PC-9 (cell line): Measurements from ENCODE around the gene PRKCA. TPM values are rescaled to one million over a fixed set of nuclear protein-coding genes. Genes with fewer than 3 reads are reported as not detected.

ENCODE experiments used
- BruUV-seq: library from RNA; stranded (reverse); fragments of 400-500 nt; replicated peaks from 2 replicates; lab custom pipeline; 2021; lab: Mats Ljungman, UMichigan
- CTCF ChIA-PET: fragments of 300-600 bp; sonication (Branson Sonifier 250); formaldehyde crosslinking; loops from one replicate; lab custom pipeline; 2022; ENCODE audit warnings: antibody characterized with exemption; lab: Charles Lee
- POLR2A ChIA-PET: fragments of 300-600 bp; sonication (Branson Sonifier 250); formaldehyde crosslinking; loops from one replicate; lab custom pipeline; 2022; ENCODE audit warnings: antibody characterized with exemption; ENCODE audit not compliant: unreplicated experiment; lab: Charles Lee
- DNase-seq, 2 experiments: peaks; one replicate each; pipeline versions ENCODE4 v3.0.0 to v3.0.0-alpha.2; 2015 to 2022; ENCODE audit warnings: mixed read lengths in 1 of 2
- H2AFZ ChIP-seq: fragments of 200-600 bp; sonication (generic); 2 replicates; pipeline ENCODE4 v1.8.1; 2017; ENCODE audit warnings: antibody characterized with exemption
- H3F3A ChIP-seq: fragments of 200-600 bp; sonication (generic); 2 replicates; pipeline ENCODE4 v1.8.1; 2017; ENCODE audit warnings: antibody characterized with exemption, mild to moderate bottlenecking, low read depth; ENCODE audit not compliant: insufficient read depth
- H3K27ac ChIP-seq: fragments of 200-600 bp; sonication (generic); 2 replicates; pipeline ENCODE4 v1.6.1; 2016; ENCODE audit warnings: mixed run types
- H3K27me3 ChIP-seq: fragments of 200-600 bp; sonication (generic); 2 replicates; pipeline ENCODE4 v1.6.1; 2016; ENCODE audit warnings: low read depth, mixed run types; ENCODE audit not compliant: insufficient read depth
- H3K36me3 ChIP-seq: fragments of 200-600 bp; sonication (generic); 2 replicates; pipeline ENCODE4 v1.6.1; 2016; ENCODE audit warnings: low read depth, mixed run types
- H3K4me1 ChIP-seq: fragments of 200-600 bp; sonication (generic); replicated peaks from 2 replicates; pipeline ENCODE4 v1.6.1; 2016; ENCODE audit warnings: mixed run types; ENCODE audit not compliant: insufficient read depth
- H3K4me2 ChIP-seq: fragments of 200-600 bp; sonication (generic); 2 replicates; pipeline ENCODE4 v1.6.1; 2017; ENCODE audit warnings: mixed run types
- H3K4me3 ChIP-seq: fragments of 200-600 bp; sonication (generic); 2 replicates; pipeline ENCODE4 v1.6.1; 2016; ENCODE audit warnings: mixed run types
- H3K79me2 ChIP-seq: fragments of 200-600 bp; sonication (generic); 2 replicates; pipeline ENCODE4 v1.6.1; 2017; ENCODE audit warnings: low read depth, mixed run types
- H3K9me2 ChIP-seq: fragments of 200-600 bp; sonication (generic); 2 replicates; pipeline ENCODE4 v1.8.1; 2017; ENCODE audit warnings: mild to moderate bottlenecking; ENCODE audit not compliant: insufficient read depth
- H3K9me3 ChIP-seq: fragments of 200-600 bp; sonication (generic); 2 replicates; pipeline ENCODE4 v1.8.1; 2016; ENCODE audit warnings: low read depth; ENCODE audit not compliant: insufficient read depth
- H4K20me1 ChIP-seq: fragments of 200-600 bp; sonication (generic); 2 replicates; pipeline ENCODE4 v1.8.1; 2017; ENCODE audit not compliant: insufficient read depth
- CTCF ChIP-seq: fragments of 200-600 bp; sonication (generic); conservative IDR thresholded peaks from 2 replicates; pipeline ENCODE4 v1.6.1; 2017; ENCODE audit warnings: mixed run types, antibody characterized with exemption, mild to moderate bottlenecking, moderate library complexity
- EZH2 ChIP-seq: fragments of 200-600 bp; sonication (generic); IDR thresholded peaks from 2 replicates; pipeline ENCODE4 v1.8.0; 2017; ENCODE audit warnings: antibody characterized with exemption, low read depth
- intact Hi-C: fragments of 100-400 bp; cut with micrococcal nuclease; formaldehyde crosslinking; loops from one replicate; pipeline ENCODE4 v1.10.0; 2022; ENCODE audit not compliant: unreplicated experiment
- total RNA-seq: library from RNA; stranded (reverse); gene quantifications from 2 replicates; pipeline ENCODE4 v1.2.3, GENCODE V29; 2021

PRKCA gene
- total RNA-seq, 1 experiment from 2014 or later, result 23.1 TPM

- ChIA-PET CTCF (no interaction called here), POLR2A (no interaction called here)
- peaks cover 78% of the 10 kb centered on the region for H3K27me3 ChIP-seq
- intact Hi-C loops, result no loop called here
- H3K9me2 ChIP-seq, result no peaks in the 10 kb centered on the region
- H3K9me3 ChIP-seq, result no peaks in the 10 kb centered on the region
- H3K36me3 ChIP-seq, result no peaks in the 10 kb centered on the region
- H3K4me2 ChIP-seq, result no peak overlapping the region
- H2AFZ ChIP-seq, result no peak overlapping the region
- no peak overlapping the region for H3K27ac ChIP-seq
- no peaks in the 10 kb centered on the region for H3F3A ChIP-seq
- no peaks in the 10 kb centered on the region for H3K4me1 ChIP-seq
- H4K20me1 ChIP-seq, result no peaks in the 10 kb centered on the region
- BruUV-seq, result no TSS peak
- no peak for DNase-seq
- H3K4me3 ChIP-seq, result no peak overlapping the region
- TF ChIP-seq EZH2, result no peak
- TF ChIP-seq CTCF, result no peak
- no peaks in the 10 kb centered on the region for H3K79me2 ChIP-seq
Observed at GRCh38 chr17:66826856-66827255, 524.4 kb downstream of the PRKCA start.

GRCh38 chr17:66829386-66829864 lies 527.0 kb downstream of the PRKCA start:
- H3K27me3 ChIP-seq, result peaks cover 75% of the 10 kb centered on the region
- H3K9me2 ChIP-seq, result no peaks in the 10 kb centered on the region
- H2AFZ ChIP-seq, result no peak overlapping the region
- no peak for TF ChIP-seq CTCF
- TF ChIP-seq EZH2, result no peak
- H3K4me1 ChIP-seq, result no peaks in the 10 kb centered on the region
- BruUV-seq, result no TSS peak
- peak in 1 of 2 experiments; percentile 40 for DNase-seq
- no peaks in the 10 kb centered on the region for H3F3A ChIP-seq
- H3K36me3 ChIP-seq, result no peaks in the 10 kb centered on the region
- H3K4me3 ChIP-seq, result no peak overlapping the region
- no peak overlapping the region for H3K4me2 ChIP-seq
- no peaks in the 10 kb centered on the region for H3K9me3 ChIP-seq
- CTCF ChIA-PET, result no interaction called here
- POLR2A ChIA-PET, result no interaction called here
- H3K27ac ChIP-seq, result no peak overlapping the region
- no peaks in the 10 kb centered on the region for H3K79me2 ChIP-seq
- no peaks in the 10 kb centered on the region for H4K20me1 ChIP-seq
- intact Hi-C loops, result no loop called here

GRCh38 chr17:66829883-66830282 lies 527.5 kb downstream of the PRKCA start:
- H3K79me2 ChIP-seq, result no peaks in the 10 kb centered on the region
- no peak for TF ChIP-seq CTCF
- TF ChIP-seq EZH2, result no peak
- H4K20me1 ChIP-seq, result no peaks in the 10 kb centered on the region
- no peaks in the 10 kb centered on the region for H3F3A ChIP-seq
- POLR2A ChIA-PET, result no interaction called here
- H3K36me3 ChIP-seq, result no peaks in the 10 kb centered on the region
- intact Hi-C loops, result no loop called here
- no peak overlapping the region for H3K4me3 ChIP-seq
- no peaks in the 10 kb centered on the region for H3K4me1 ChIP-seq
- no peak for DNase-seq
- H3K27me3 ChIP-seq, result peaks cover 70% of the 10 kb centered on the region
- BruUV-seq, result no TSS peak
- no peak overlapping the region for H3K27ac ChIP-seq
- no peak overlapping the region for H3K4me2 ChIP-seq
- no peaks in the 10 kb centered on the region for H3K9me2 ChIP-seq
- H2AFZ ChIP-seq, result no peak overlapping the region
- no peaks in the 10 kb centered on the region for H3K9me3 ChIP-seq
- CTCF ChIA-PET, result no interaction called here
